GM18517 (cell line): ENCODE results near the gene AACS.
"Not testable (repeated sequence)": the region's sequence is repeated elsewhere in the genome, so short reads cannot be mapped to it uniquely, and the experiment has no call there.

ENCODE experiments used
- ATAC-seq: cut with Tn5 transposase; IDR thresholded peaks from one replicate; pipeline ENCODE4 v1.9.1; 2021; ENCODE audit warnings: mild to moderate bottlenecking, moderate library complexity; ENCODE audit not compliant: unreplicated experiment

Gene AACS

DNA sequence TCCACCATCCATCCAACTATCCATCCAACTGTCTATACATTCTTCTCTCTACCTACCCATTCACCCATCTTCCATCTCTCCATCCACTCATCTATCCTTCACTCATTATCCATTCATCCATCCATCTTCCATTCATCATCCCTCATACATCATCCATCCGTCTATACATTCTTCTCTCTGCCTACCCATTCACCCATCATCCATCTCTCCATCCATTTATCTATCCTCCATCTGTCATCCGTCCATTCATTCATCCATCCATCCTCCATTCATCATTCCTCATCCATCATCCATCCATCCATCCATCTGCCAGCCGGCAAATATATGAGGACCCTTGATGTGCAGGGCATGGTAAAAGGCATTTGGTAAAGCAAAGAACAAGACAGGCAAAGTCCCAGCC, 25.2 kb downstream of the AACS start:
- ATAC-seq = no peak

DNA sequence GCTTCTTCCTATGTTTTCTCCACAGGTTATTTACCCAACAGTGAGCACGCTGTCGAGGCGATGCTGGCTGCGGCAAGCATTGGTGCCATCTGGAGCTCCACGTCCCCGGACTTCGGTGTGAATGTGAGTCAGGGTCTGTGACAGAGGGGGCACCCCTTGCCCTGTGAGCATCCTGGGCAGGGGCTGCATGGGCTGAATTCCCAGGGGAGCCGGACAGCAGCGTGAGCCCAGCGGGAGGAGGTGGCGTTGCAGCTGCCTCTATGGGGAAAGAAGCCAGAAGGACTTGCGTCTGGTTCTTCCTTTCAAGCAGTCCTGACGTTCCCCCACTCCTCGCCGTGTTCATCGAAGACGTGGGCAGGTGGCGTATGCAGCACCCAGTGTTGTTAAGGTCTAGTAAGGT, 26.2 kb downstream of the AACS start:
- no peak for ATAC-seq

GRCh38 chr12:125092108-125092871, 27.1 kb downstream of the AACS start:
- no peak for ATAC-seq

DNA sequence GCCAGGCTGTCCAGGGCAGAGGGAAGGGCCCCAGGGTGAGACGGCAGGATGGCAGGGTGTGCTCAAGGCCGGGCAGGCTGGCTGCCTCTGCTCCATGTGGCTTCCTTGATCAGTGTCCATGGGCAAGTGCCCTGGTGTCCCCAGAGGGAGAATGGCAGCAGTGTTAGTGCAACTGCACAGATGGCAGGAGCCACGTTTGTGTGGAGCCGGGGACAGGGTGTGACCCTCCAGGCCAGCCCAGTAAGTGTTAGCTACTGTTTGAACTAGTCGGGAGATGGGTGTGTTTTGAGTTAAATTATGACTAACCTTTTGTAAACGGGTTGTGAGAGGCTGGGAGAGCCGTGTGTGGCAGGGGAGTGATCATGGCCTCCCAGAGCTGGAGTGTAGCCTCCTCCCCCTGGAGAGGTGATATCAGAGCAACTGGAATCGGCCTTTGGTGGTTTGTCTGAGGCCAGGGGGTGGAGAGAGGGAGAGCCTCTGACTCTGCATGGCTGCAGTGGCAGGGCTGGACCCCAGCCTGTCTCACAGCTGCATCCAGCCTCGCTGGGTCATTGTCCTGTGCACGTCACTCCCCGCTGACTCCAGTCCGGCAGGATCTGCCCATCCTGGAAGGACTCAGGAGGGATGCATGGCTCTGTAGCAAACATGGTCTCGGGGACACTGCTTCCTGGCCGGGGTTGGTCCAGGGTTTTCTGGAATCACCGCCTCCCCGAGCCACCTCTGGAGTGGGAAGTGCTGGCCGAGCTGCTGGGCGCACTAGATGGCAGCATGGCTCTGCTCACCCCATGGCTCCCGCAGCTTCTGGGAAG, 27.8 kb downstream of the AACS start:
- no peak for ATAC-seq

DNA sequence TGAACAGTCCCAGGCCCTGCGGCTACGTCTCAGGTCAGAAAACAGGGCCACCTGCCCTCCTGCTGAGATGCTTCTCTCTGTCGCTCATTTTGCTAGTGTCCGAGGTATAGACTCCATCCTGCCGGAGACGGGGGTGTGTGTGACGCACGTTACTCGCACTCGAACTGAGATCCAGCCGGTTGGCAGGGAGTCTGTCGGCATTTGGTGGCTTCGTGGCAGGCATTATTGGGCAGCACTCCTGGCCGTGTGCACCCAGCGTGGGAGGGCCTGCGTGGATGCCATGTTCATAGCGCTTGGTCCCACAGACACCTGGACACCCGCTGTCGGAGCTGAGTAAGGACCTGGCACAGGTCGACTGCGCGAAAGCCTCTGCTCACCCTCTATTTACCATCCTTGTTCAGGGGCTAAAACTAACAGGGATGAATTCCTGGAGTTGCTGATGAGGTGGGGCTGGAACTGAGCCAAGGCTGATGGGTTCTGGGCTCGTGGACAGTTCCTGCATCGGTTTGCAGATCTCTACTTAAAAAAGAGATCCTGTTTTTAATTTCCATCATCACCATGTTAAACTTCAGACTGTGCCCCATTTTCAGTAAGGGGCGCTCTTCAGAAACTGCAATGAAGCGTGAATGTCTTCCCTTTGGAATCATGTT, 28.6 kb downstream of the AACS start:
- ATAC-seq = no peak

DNA sequence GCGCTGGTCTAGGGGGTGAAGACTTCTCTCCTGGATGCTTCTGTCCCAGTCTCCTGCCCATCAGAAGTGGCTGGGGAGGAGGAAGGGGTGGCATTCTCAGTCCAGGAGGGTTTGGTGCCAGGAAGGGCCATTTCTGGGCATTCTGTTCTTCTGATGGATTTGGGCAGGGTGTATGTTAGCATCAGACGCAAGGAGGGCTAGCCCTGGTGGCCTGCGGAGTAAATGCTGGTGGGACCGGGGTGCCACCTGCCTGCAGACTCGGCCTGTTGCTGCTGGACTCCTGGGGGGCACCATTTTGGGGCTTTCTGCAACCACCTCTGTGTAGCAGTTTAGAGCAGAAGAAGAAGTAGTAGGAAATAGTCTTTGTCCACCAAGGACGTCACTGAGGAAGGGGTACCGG, 31.7 kb downstream of the AACS start:
- no peak for ATAC-seq

GRCh38 chr12:125097427-125097826, 32.2 kb downstream of the AACS start:
- no peak for ATAC-seq

- no peak for ATAC-seq
These were observed 33.6 kb downstream of the AACS start for GRCh38 chr12:125098676-125099408.

GRCh38 chr12:125099409-125099782, 34.2 kb downstream of the AACS start:
- no peak for ATAC-seq

- ATAC-seq = no peak
These were observed 35.6 kb downstream of the AACS start for GRCh38 chr12:125100551-125101434.

DNA sequence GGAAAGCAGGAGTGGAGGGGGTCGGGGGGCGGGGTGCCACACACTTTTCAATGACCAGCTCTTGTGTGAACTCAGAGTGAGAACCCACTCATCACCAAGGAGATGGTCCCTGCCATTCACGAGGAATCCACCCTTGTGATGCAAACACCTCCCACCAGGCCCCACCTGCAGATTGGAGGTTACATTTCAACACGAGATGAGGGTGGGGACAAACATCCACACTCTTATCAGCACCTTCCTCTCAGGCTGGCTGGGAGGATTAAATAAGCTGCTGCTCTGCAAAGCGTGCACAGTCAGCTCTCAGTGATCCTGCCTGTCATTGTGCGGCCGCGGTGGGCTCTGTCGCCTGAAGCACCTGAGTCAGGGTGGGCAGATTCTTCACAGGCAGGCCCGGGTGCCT, 39.7 kb downstream of the AACS start:
- ATAC-seq = no peak

GRCh38 chr12:125105600-125105999, 40.4 kb downstream of the AACS start:
- ATAC-seq = no peak

DNA sequence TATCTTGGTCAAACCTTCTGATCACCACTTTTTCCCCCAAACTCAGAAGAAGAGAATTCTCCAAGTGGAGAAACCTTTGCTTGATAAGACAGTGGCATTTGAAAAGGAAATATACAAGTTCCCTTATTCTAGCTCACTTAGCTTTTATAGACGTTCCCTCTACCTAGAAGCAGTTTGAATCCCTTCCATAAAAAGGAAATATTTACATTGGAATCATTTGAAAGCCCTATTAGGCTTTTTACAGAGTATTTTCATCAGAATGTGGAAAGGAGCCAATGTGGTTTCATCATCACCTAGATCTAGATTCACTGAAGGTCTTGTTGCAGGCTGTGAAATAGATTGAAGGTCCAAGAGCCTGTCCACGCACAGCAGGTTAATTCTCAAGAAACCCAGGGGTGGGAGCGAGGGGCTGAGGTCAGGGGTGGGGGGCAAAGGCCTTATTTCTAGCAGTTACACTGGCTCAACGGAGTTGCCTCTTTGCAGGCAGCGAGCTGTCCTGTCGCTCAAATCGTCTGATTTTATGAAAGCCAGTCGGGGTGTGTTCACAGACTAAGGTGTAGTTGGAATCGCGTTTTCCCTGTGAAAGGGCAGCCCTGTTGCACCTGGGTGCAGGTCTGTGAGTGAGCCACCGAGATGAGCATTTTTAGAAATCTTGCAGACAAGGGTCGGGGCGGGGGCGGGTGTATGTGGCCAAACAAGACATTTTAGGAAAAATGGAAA, 45.6 kb downstream of the AACS start:
- no peak for ATAC-seq

GRCh38 chr12:125111403-125111802, 46.2 kb downstream of the AACS start:
- ATAC-seq = no peak

GRCh38 chr12:125112614-125113013, 47.4 kb downstream of the AACS start:
- not testable (repeated sequence) for ATAC-seq

GRCh38 chr12:125113263-125113662, 48.0 kb downstream of the AACS start:
- no peak for ATAC-seq

- ATAC-seq = no peak
These were observed 48.6 kb downstream of the AACS start for GRCh38 chr12:125113789-125114188.

DNA sequence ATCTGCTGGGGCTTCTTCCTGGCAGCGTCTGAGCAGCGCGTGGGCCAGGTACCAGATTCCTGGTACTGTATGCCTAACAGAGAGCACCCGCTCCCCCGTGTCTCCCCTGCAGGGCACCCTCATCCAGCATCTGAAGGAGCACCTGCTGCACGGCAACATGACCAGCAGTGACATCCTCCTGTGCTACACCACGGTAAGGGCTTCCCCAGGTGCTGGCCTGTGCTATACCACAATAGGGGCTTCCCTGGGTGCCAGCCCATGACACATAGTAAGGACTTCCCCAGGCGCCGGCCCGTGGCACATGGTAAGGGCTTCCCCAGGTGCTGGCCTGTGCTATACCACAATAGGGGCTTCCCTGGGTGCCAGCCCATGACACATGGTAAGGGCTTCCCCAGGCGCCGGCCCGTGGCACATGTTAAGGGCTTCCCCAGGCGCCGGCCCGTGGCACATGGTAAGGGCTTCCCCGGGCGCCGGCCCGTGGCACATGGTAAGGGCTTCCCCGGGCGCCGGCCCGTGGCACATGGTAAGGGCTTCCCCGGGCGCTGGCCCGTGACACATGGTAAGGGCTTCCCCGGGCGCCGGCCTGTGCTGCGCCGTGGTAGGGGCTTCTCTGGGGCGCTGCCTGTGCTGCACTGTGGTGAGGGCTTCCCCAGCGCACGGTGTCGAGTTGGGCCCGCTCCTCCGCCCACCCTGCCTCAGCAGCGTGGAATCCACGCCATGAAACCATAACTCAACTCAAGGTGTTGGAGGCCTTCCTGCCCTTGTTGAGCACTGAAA, 49.3 kb downstream of the AACS start:
- ATAC-seq = no peak

DNA sequence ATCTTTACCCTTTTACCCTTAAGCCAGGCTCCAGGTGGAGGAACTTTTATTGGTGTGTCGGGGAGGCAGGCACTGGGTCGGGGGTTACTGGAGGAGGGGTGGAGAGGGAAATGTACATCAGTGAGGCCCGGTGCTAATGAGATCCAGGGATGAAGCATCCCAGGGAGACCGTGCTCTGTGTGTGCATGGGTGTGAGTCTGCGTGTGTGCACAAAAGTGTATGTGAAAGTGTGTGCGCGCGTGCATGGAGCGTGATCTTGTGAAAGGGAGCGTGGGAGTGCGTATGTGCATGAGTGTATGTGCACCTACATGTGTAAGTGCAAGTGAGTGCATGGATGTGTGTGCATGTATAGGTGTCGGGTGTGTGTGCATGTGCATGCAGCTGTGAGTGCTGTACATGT, 55.3 kb downstream of the AACS start:
- no peak for ATAC-seq
